Measurements from ENCODE around the gene PRSS21.

Gene PRSS21

DNA sequence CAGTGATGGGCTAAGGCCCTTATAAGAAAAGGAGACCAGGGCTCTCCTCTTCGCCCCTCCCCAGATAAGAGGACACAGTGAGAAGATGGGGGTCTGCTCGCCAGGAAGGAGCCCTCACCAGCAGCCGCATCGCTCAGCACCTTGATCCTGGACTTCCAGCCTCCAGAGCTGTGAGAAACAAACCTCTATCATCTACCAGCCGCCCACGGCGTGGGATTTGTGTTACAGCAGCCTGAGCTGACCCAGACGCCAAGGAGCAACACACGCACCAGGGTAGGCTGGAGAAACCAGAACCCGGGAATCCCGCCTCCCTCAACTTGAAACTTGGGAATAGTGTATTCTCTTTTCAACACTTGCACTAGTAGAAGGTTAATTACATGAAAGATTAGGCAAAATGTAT is 8.9 kb downstream of the PRSS21 start:
- DNase-seq (ENCODE audit: low spot score), result no peak

DNA sequence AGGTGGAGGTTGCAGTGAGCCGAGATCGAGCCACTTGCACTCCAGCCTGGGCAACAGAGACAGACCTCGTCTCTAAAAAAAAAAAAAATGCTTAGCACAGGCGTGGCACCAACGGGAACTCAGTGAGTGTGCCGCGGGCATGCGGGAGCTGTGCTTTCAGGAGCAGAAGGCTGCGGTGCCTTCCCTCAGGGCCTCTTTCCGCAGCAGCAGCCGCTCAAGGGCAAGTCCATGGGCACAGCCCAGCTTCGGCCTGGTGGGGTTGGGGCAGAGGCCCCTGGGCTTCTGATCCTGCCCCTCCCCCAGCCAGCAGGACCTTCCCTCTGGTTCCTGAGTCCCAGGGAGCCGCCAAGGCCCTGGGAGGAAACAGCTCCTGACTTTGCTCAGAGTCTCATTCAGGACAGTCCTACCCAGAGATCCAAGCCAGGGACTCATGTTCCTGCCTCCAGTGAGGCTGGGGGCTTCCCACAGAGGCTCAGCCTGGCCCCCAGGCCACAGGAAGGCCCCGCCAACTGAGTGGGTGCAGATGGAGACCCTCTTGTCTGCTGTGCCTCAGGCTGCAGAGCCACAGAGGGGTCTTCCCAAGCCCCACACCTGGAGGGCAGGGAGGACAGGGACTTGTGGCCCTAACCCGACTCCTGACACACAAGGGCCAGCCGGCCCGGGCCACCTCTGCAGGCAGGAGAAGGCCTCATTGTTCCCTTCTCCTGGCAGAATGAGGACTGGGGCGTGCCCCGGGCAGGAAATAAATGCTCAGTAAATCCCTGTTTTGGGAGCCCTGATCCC is 9.7 kb downstream of the PRSS21 start:
- no peak for DNase-seq (ENCODE audit: low spot score)

DNA sequence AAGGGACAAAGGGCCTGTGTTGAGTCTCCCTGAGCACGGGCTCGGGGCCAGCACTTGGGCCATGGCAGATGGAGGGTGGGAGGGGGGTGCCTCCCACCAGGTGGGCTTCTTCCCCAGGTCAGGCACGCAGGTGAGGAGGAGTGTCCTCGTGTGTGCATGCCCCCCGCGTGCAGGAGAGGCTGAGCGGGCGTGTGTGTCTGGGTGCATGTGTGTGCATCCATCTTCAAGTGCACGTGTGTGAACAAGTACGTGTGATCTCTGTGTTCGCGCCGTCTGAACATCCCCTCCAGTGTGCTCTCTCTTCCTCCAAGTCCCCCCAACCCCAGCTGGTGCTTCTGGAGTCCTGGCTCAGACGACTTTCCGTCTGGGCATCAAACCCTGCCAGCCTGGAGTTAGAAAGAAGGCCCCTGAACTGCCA is 10.3 kb downstream of the PRSS21 start:
- DNase-seq (ENCODE audit: low spot score), result no peak

DNA sequence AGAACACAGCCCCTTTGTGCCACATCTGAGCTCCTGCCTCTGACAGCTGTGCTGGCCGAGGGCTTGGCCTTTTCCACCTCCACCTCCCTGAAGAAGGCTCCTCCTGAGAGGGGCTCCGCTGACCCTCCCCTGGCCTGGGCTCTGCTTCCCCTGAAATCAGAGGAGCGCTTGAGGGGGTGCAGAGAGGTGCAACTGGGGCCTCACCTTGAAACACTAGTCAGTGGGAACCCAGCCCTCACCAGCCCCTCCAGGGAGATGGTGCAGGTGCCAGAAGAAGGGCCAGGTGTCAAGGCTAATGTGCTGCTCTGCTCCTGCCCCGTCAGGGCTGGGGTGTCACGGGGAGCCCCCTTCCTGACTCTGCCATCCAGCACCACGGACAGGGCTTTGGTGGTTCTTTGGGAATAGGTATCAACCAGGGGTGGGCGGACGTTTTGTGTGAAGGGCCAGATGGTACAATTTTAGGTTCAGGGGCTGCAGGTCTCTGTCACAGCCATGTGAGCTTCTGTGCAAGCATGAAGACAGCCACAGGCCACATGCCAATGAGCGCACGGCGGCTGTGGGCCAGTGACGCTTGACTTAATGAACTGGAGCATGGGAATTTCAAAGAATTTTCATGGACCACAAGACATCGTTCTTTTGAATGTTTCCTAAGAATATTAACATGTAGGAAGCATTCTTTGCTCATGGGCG is 10.9 kb downstream of the PRSS21 start:
- DNase-seq (ENCODE audit: low spot score), result no peak

DNA sequence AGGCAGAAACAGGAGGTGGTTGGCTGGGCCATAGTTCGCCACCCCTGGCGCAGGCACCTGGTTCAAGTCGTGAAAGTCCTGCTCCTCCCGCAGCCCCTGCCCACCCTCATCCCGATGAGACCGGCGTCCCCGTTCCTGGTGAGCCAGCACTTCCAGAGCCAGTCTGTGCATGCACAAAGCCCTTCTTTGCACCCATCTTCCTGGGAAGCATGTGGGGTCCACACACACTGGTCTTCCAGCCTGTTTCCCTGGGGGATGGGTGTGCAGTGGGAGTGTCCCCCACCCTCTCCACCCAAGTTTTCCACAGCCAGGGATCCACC is 11.4 kb downstream of the PRSS21 start:
- DNase-seq (ENCODE audit: low spot score), result no peak

DNA sequence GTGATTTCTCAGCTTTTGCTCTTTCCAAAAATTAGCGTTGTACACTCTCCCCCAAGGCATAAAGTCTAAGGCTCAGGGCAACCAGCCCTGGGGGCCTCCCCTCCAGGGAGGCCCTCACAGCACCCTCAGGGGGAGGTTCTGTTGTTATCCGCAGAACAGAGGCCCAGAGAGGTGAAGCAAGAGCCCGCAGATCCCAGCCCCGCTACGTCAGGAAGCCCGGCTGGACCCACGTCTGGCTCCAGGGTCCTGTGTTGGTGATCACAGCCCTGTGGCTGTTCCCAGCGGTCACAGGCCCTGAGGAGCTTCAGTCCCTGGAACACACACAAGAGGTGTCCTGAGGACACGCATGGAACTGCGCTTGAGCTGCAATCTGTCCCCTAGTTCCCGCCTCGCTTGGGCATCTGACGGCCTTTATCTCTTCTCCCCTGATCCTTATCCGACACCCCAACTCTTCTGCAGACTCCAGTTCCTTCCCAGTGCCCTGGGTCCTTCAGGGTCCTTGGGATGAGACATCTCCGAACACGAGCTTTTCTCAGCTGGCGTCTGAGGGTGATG is 11.9 kb downstream of the PRSS21 start:
- DNase-seq (ENCODE audit: low spot score), result no peak

DNA sequence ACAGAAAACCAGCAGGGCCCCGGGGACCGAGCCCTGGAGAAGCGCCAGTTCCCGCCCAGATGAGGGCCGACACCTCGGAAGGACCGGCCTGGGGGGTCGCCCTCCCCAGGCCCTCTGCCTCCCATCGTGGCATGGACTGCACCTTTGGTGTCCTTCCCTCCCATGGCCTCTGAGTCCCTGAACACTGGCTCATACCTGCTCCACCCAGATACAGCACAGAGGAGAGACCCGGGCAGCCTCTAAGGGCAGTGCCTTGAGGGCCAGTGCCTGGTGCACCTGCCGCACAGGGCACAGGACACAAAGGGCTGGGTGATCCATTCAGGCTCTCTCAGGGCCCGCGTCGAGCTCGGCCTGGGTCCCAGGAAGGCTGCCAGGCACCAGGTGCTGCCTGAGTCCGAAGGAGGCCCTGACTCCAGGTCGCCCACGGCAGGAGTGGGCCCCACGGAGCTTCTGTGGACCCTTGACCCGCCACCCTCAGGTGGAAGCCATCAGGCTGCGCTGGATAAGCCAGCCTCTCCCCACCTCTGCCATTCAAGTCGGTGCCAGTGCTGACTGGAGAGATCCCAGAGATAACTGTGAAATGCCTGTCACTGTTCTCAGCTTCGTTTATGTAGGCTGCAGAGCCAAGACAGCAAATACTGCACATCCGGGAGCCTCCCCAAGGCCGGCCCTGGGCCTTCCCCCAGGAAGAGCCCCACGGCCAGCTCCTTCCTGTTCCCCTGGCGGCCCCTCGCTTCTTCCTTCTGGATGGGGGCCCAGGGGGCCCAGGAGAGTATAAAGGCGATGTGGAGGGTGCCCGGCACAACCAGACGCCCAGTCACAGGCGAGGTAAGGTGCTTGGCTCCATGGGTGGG is 12.7 kb downstream of the PRSS21 start, which contains the start of gene ZG16B:
Gene ZG16B, plus strand, starts transcription at position 803 of the 854 bp plus-strand sequence. CDS start 139 bp downstream, outside the sequence.
- no peak for DNase-seq (ENCODE audit: low spot score)

DNA sequence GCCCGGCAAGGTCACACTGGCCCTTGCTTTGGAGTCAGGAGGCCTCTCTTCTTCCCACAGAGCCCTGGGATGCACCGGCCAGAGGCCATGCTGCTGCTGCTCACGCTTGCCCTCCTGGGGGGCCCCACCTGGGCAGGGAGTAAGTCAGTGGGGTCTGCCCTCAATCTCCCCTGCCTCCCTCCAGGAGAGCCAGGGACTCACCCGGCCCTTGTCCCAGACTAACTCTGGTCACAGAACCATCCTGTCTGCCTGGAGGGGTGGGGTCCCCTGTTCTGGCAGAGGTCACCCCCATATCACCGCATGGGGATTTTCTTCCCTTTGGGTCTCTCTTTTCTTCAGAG is 13.3 kb downstream of the PRSS21 start:
- no peak for DNase-seq (ENCODE audit: low spot score)

DNA sequence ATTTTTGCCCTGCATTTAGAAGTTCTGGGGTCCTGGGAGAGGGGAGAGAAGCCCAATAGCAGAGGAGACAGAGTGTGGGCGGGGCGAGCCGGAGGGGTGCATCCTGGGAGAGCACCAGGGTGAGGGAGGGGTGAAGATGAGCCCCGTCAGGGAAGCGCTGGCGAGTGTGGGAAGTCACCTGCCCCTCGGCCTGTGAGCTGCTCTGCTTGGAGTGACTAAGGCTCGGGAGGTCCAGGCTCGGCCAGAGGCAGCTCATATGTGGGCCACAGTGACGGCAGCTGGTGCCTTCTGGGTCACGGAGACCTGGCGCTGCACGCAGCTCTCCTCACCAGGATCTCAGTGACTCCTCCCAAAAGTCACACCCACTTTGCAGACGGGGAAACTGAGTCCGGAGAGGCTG is 14.2 kb downstream of the PRSS21 start:
- DNase-seq (ENCODE audit: low spot score), result no peak

DNA sequence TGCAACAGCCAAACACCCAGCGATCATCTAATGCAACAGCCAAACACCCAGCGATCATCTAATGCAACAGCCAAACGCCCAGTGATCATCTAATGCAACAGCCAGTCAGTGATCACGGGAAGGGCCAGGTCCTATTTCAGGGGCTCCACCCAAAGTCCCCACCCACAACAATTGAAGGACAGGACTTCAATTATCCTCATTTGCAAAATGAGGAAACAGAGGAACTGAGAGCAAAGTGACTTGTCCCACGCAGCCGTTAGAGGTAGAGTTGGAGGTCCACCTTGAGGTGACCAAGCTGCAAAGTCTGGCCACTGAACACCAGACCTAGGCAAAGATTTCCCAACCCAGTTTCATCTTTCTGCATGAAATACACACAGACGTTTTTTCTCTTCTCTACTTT is 16.7 kb downstream of the PRSS21 start:
- DNase-seq (ENCODE audit: low spot score), result no peak

DNA sequence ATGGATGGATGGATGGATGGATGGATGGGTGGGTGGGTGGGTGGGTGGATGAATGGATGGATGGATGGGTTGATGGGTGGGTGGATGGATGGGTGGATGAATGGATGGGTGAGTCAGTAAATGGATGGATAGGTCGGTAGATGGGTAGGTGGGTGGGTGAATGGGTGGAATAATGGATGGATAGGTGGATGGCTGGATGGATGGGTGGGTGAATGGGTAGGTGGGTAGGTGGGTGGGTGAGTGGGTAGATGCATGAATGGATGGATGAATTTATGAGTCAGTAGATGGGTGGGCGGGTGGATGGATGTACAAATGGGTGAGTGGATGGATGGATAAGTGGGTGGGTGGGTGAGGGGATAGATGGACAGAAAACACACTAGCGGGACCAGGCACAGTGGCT is 17.9 kb downstream of the PRSS21 start:
- no peak for DNase-seq (ENCODE audit: low spot score)

DNA sequence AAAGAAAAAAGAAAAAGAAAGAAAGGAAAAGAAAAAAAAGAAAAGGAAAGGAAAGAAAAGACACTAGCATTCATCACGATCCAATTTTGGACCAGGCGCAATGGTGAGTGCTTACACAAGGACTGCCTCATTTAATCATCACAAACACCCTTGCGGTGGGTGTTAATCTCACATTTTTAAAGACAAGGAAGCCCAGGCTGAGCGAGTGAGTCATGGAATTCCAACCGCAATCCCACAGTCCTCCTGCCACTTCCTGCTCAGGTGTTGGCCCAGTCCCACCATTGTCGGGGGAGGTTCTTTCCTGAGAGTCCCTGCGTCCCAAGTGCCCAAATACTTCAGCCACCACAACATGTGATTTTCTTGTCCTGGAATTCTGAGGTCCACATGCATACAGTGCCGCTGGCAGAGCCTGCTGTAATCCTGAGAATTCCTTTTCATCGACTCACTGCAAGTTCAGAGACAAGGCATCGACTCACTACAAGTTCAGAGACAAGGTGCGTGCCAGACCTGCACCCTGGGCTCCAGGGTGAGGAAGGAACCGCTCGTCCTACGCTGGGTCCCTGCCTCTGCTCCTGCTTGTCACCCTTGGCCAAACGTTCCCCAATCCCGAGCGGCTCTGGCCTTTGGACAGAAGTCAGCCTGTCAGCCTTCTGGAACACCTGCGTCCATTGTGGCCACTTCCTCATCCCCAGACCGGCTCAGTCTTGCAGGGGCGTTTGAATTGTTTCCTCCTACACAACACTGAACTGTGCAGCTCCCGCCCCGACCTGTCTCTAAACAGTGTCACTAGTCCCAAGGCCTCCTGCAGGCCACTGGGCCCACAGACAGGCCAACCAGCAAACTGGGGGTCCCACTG is 18.8 kb downstream of the PRSS21 start:
- DNase-seq (ENCODE audit: low spot score), result no peak

DNA sequence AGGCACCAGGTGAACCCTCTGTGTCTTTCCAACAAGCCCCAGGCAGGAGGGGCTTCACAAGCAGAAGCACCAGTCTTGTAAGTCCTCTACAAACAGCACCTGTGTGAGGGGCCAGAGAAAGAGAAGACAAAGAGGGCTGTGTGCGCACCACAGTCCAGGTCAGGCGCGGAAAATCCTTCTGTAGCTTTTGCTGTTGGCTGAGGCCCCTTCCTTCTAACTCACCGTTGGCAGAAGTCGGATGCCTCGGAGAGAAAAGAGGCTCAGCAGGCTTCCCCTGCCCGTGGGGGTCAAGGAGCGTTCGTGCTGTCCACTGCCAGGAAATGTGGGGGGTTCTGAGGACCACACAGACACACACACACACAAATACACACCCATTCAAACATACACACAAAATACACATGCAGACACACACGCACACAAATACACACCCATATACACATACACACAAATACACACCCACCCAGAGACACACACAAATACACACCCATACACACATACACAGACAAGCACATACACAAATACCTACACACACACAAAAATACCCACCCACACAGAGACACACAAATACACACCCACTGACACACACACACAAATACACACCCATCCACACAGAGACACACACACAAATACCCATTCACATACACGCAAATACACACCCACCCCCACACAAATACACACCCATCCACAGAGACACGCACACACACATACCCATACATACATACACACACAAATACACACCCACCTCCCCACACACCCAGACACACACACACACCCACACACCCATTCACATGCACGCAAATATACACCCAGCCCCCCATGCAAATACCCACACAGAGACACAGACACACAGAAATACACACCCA is 19.8 kb downstream of the PRSS21 start:
- DNase-seq (ENCODE audit: low spot score), result no peak

DNA sequence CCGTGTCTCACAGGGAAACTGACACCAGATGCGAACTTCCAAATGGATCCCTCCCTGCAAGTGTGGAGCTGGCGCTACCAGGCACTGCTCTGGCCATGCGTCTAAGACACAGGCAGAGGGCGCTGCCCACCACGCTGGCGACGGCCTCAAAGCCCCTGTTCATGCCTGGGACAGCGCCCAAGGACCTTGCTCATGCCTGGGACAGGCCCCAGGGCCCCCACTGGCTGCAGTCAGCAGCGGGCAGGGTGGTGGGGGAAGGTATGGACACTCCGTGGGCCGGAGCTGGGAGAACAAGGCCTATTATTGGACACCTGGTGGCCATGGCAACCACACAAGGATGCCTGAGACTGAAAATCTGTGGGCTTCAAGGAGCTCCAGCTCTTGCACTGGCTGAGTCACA is 21.9 kb downstream of the PRSS21 start:
- peak; percentile 54 for DNase-seq (ENCODE audit: low spot score)

DNA sequence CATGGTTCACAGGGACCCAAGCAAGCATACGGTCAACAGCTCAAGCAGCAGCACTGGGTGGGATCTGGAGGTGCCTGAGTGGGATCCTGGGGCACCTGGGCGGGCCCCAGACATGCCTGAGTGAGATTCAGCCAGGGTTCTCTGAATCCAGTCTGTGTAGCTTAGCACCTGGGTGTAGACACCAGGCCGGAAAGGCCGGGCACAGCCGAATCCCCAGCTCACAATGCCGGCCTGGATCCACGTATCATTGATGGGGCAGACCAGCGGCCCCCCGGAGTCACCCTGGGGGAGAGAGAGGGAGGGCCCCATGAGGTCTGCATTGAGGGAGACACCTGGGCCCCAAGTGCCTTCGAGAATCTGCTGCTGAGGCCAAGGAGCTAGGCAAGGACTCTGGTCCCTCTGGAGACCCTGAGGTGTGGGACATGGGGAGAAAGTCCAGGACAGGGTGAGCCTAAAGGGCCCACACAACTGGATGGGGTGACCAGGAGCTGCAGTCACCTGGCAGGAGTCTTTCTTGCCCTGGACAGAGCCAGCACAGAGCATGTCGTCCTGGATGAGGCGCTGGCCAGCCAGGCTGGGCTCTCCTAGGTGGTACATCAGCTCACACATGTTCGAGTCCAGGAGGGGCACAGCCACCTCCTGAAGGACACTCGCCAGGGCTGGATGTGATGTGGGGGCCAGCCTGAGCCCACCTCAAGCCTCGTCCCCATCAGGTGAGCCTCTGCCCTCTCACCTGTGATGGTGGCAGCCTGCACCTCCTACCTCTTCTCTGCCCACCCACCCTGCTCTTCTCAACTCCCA is 22.8 kb downstream of the PRSS21 start:
- no peak for DNase-seq (ENCODE audit: low spot score)

DNA sequence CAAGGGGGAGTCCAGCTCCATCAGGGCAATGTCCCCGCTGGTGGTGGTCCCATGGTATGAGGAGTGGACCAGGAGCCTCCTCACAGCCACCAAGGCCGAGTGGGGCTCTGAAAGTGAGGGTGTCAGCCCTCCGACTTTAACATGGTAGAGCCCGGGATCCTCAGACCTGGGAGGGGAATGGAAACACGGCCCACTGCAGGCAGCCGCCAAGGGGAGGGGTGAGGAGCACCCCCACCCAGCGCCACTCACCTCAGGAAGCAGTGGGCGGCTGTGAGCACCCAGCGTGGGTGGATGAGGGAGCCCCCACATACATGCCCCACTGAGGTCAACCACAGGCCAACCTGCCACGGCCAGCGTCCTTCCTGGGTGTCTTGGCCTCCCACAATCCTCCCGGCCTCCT is 23.9 kb downstream of the PRSS21 start:
- DNase-seq (ENCODE audit: low spot score), result no peak

DNA sequence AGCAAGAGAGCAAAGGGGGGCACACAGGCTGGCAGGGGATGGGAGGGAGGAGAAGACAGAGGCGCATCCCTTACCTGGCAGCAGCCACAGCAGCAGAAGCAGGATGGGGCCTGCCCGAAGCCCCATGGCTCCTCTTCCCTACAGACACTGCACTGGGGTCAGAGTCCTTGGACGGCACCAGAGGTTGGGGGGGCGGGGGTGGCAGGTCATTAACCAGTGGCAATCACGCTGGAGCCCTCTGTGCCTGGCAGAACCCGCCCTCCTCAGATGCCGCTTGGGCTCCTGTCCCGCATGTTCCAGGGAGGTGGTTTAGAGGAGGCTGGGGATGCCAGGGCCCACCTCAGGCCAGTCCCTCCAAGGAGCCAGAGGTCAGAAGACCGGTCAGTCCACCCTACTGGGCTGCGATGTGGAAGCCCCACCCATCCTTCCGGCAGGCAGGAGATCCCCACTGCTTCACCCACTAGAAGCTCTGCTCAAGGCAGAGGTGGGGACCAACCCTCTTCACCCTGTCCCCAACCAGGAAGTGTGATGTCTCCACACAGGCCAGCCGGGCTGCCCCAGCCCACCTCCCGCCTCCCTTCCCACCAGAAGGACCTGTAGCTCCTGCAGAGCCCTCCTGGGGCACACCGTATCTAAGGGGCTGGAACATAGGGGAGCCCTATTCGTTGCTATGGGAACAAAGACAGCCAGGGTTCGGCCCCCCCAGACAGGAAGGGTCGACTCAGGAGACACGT is 24.7 kb downstream of the PRSS21 start:
- DNase-seq (ENCODE audit: low spot score), result no peak

DNA sequence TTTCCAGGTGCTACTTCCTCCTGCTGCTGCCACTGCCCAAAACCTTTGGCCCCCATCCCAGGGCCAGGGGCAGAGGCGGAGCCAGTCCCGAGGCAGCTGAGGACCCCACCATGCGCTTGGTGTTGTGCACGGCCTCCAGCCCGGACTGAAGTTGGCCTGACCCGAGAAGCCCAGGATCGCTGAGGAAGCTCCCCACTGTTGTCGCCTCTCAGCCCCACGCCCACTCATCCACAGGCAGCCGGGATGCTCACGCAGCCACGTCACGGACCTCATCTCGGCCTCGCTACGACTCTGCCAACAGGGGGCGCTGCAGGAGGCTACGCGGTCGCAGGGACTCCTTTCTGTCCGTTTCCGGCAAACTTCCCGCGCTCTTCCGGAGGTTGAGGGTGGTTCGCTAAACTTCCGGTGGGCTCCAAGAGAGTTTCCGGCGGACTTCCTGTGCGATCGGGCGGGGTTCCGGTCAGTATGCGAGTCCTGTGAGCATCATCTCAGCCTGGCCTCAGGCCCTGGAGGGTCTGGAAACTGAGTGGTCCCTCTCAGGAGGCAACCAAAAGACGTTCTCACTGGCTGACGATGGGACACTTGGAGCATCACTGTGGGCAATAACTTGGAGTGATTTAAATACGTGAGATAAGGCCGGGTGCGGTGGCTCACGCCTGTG is 25.4 kb downstream of the PRSS21 start:
- peak; percentile 65 for DNase-seq (ENCODE audit: low spot score)

DNA sequence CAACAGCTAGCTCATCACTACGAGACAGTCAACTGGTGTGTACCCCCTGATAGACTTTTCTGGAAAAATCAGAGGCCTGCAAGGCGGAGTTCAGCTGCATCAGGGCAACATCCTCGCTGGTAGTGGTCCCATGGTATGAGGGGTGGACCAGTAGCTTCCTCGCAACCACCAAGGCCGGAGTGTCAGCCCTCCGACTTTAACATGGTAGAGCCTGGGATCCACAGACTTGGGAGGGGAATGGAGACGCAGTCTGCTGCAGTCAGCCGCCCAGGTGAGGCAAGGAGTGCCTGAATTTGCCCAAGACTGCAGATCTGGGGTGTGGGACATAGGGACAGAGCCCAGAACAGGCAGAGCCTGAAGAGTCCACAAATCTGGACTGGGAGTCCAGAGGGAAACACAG is 26.5 kb downstream of the PRSS21 start:
- DNase-seq (ENCODE audit: low spot score), result no peak

Data from CD4-positive, alpha-beta T cell treated with Interleukin-15 for 4 hours (primary cell).